AG09309 (cell line): ENCODE results near the gene AVP.

Experiments
- DNase-seq: peaks from one replicate; pipeline ENCODE4 v3.0.0-alpha.2; 2010; ENCODE audit warnings: low read depth
- H3K4me3 ChIP-seq: 2 replicates; pipeline ENCODE4 v1.5.1; 2011; ENCODE audit warnings: mild to moderate bottlenecking, low read depth, low read length, moderate library complexity; ENCODE audit not compliant: control insufficient read depth
- CTCF ChIP-seq: IDR thresholded peaks from 2 replicates; pipeline ENCODE4 v1.5.1; 2011; ENCODE audit warnings: mild to moderate bottlenecking, low read depth, low read length, inconsistent platforms; ENCODE audit not compliant: insufficient read depth, control insufficient read depth; ENCODE audit errors: missing control alignments

The AVP gene

GRCh38 chr20:3040086-3040485 lies 44.4 kb downstream of the AVP start:
- no peak for DNase-seq

GRCh38 chr20:3039426-3039825 lies 45.1 kb downstream of the AVP start:
- H3K4me3 ChIP-seq, result no peak overlapping the region
- no peak for DNase-seq
- no peak for TF ChIP-seq CTCF

More at GRCh38 chr20:3040086-3040485, 44.4 kb downstream of the AVP start:
- H3K4me3 ChIP-seq, result no peak overlapping the region
- TF ChIP-seq CTCF, result no peak

DNA sequence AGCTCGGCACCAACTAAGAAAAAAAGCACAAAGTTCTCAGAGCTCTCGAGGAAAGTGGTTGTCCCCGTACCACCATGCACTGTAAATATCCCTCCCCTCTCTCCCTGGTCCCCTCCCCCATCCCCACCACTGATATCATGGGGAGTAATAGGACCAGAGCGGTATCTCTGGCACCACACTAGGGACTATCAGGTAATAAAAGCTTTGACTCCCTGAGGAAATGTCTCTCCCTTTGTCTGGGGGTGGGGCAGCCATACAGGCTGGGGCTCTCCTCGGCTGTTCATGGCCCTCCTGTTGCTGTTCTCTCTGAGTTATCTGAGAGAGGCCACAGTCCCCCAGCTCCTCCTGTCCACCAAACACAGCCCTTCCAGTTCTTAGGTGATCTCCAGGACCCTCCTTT lies 46.1 kb downstream of the AVP start:
- no peak for TF ChIP-seq CTCF
- no peak for DNase-seq
- no peak overlapping the region for H3K4me3 ChIP-seq

GRCh38 chr20:3037654-3038053 lies 46.9 kb downstream of the AVP start:
- no peak for DNase-seq
- no peak for TF ChIP-seq CTCF
- H3K4me3 ChIP-seq, result no peak overlapping the region

- no peak overlapping the region for H3K4me3 ChIP-seq
- no peak for DNase-seq
- TF ChIP-seq CTCF, result no peak
Measured at GRCh38 chr20:3032624-3033023, 51.9 kb downstream of the AVP start.
